Fibroblast of lung (primary cell): ENCODE data around the gene KRTAP3-1.

Experiments used
- CTCF ChIP-seq, 2 donors: IDR thresholded peaks in 1 of 2; conservative IDR thresholded peaks in 1 of 2; 1 replicate in 1 of 2; 2 replicates in 1 of 2; pipeline ENCODE4 v1.5.1; 2011 to 2012; ENCODE audit warnings: low read length in 2 of 2, control low read depth in 1 of 2, inconsistent platforms in 1 of 2, low read depth in 1 of 2, mild to moderate bottlenecking in 1 of 2
- EZH2 ChIP-seq: IDR thresholded peaks from 2 replicates; pipeline ENCODE4 v1.5.1; 2012; ENCODE audit warnings: low read length, control low read depth, mild to moderate bottlenecking; ENCODE audit errors: missing control alignments

GRCh38 chr17:40986920-40987319, 22.0 kb downstream of the KRTAP3-1 start:
- TF ChIP-seq CTCF (conservative IDR thresholded peaks at IDR 0.05 in 1 of 2, IDR thresholded peaks at IDR 0.05 in 1 of 2; ENCODE audit: low read depth in 1 of 2, low read length in 2 of 2) (no peak), EZH2 (no peak)
